ENCODE results near the gene HSPB9.
"Not testable (repeated sequence)": the region's sequence is repeated elsewhere in the genome, so short reads cannot be mapped to it uniquely, and the experiment has no call there.

Gene HSPB9

DNA sequence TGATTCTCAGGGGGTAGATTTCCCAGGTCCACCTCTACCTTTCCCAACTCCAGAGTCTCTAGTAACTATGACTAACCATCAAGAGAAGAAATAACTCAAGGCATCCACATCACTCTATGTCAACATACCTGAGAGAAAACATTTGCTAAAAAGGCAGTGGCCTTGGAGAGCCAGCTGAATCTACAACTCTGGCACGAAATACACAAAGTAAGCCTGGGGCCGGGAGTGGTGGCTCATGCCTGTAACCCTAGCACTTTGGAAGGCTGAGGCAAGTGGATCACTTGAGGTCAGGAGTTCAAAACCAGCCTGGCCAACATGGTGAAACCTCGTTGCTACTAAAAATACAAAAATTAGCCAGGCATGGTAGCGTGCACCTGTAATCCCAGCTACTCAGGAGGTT is 20.5 kb downstream of the HSPB9 start:
- not testable (repeated sequence) for DNase-seq (ENCODE audit: low read depth, low spot score)

DNA sequence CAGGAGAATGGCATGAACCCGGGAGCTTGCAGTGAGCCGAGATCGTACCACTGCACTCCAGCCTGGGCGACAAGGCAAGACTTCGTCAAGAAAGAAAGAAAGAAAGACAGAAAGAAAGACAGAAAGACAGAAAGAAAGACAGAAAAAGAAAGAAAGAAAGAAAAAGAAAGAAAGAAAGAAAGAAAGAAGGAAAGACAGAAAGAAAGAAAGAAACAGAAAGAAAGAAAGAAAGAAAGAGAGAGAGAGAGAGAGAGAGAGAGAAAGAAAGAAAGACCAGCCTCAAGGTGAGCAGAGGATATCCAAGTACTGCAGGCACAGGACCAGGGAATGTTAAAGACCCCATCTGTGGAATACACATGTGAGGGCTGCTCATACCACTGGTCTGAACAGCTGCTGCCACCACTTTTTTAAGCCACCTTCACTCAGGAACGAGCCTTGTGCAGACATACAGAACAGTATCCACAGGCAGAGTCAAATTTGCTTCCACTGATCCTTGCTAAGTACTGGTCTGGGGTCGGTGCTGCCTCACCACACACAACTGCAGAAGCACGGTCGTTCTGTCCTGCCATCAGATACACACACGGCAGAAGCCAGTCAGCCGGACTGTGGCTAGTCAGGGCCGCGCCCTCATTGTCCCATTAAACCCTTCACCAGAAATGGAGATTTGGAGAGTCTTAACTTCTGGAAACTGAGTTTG is 24.5 kb downstream of the HSPB9 start:
- DNase-seq (ENCODE audit: low read depth, low spot score), result no peak

DNA sequence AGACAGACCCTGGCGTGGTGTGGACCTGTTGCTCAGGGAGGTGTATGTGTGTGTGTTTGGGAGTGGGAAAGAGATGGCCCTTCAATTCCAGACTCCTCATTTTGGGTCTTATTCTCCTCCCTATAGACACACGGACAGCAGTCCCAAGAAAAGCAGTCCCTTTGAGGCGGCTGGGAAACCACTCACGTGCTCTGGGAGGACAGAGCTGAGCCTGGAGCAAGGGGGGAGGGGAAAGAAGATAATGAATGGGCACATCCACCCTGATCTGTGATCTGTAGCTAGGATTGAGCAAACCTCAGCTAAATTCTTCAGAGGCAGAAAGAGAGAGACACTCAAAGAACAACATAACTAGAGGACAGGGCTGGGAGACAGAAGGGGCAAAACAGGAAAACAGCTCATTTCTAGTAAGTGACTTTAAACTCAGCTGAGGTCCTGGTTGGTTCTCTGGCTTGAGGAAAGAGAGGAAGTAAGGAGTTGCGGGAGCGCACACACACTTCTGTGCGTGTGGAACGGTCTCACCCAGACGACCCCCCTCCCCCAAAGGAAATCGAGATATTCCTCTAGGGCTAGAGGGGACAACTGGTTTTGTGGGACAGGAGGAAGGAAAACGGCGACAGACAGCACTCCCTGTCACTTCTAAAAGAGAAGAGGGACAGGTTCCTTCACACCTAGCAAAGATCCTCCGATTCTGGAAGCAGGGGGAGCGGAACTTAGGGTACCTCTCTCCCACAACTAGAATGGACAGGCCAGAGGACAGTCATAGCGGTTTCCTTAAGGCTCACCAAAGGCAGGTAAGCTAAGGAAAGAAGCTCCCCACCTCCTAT is 31.5 kb downstream of the HSPB9 start:
- no peak for DNase-seq (ENCODE audit: low read depth, low spot score)

DNA sequence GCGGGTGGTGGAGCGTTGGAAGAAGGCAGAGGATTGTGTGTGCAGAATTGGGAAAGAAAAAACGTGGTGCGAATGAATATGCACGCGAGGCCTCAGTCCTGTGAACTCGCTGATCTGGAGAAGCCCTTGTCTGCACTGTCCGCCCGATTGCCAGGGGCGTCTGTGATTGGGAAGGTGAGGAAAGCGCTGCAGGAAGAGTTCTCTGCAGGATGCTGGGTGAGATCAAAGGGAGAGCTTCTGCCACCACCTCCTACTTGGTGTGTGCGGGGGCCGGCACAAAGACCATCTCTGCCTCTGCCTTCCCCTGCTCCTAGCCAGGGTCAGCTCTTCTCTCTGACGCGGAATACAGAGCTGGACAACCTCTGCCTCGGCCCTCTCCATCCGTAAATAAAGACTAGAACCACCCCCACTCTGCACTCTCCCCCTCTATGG is 33.0 kb downstream of the HSPB9 start:
- no peak for DNase-seq (ENCODE audit: low read depth, low spot score)

DNA sequence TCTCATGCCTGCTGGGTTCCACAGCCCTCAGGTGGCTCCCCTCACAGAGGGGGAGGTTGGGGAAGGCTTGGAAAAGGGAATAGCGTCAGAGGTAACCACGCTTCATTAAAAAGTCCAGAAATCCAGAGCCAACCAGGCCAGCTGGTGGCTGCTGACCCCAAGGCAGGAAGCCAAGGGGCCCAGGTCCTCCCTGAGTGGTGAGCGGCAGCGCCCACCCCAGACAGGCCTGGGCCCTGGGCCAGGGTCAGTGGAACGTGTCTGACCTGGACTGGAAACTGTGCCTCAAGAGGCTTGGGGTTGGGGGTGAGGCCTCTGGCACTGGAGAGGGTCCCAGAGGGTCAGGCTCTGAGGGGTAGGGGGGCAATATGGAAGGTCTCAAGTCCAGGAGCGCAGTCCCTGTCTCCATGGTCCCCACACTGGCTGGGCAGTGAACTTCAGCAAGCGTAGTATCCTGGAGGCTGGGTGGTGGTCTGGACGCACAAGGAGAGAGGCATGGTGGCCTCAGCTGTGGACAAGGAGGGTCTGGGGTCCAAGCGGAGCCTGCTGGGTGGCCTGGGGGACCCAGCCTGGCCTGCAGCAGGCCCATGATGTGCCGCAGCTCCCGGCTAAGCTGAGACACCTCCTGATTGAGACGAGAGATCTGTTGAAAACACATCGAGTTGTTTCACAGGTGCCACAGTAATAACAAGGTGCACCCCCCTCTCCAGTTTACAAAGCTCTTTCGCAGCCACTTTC is 37.4 kb downstream of the HSPB9 start:
- no peak for DNase-seq (ENCODE audit: low read depth, low spot score)

DNA sequence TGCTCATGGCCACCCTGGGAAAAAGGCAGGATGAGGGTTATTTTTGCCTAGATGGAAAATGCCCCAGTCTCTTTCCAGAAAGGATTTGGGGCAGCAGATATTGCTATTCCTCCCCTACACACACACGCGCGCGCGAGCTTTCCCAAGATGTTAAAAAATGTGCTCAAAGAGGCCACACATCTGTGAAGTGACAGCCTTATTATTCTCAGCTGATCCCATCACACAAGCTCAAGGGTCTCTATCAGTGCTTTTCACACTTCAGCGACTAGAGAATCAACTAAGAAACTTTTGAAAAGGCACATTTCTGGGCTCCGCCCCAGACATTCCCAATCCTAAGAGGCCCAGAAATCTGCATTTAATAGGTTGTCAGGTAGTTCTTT is 37.9 kb downstream of the HSPB9 start:
- no peak for DNase-seq (ENCODE audit: low read depth, low spot score)

DNA sequence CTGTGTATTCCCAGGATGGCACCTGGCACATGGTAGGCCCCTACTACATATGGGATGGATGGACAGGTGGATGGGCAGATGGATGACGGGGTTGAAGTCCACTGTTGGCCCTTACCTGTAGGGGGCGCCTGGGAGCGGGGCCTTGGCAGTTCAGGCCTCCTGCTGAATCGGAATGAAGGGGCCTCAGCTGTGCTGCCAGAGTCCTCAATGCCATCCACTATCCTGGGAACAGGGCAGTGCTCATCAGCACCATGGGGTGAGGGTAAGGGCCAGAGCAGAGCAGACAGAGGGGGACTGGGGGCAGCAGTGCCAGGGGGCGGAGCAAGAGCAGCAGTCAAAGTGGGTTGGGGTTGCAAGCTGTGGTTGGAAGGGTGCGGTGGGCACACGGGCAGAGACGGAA is 40.5 kb downstream of the HSPB9 start:
- DNase-seq (ENCODE audit: low read depth, low spot score), result no peak

DNA sequence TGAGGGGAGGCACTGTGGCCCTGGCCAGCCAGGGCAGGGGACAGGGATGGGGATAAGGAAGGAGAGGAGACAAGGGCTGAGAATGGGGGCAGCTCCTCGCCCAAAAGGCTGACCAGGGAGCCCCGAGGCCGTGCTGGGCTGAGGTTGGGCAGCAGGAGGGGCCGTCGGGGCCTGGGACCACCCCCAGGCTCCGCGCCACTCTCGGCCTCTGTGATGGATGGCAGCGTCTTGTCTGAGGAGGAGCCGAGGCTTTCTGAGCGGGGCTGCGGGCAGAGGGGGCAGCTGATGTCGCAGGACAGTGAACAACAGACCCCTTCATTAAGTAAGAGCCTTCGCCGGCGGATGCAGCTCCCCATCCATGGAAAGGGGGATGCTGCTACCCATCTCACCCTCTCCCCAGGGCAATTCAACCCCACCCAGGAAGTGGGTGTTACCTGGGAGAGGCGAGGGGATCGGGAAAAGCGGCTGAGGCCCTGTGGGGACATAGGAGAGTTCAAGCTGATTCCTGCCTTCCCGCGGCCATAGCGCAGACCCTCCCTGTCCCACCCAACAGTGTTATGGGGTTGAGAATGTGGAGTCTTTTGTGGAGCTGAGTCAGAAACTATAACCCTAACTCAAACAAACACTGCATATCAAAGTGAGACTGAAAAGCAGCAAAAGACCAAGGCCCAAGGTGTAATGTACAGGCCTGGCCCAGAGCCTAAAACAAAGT is 41.2 kb downstream of the HSPB9 start:
- DNase-seq (ENCODE audit: low read depth, low spot score), result no peak

DNA sequence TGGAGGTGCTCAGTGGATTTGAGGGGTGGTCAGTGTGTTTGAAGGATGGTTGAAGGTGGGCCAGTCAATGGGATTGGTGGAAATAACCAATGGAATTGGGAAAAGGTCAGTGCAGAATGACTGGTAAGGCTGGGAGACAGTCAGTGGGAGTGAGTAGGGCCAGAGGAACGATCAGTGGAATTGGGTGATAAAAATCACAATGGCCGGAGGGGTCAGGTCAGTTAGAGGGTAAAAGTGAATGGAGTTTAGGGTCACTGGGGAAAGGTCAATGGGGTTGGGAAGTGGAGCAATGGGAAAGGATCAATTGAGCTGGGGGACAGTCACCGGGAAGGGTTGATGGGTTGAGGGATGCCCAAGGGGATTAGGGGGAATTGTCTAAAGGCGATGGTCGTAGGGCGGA is 43.1 kb downstream of the HSPB9 start:
- DNase-seq (ENCODE audit: low read depth, low spot score), result no peak

DNA sequence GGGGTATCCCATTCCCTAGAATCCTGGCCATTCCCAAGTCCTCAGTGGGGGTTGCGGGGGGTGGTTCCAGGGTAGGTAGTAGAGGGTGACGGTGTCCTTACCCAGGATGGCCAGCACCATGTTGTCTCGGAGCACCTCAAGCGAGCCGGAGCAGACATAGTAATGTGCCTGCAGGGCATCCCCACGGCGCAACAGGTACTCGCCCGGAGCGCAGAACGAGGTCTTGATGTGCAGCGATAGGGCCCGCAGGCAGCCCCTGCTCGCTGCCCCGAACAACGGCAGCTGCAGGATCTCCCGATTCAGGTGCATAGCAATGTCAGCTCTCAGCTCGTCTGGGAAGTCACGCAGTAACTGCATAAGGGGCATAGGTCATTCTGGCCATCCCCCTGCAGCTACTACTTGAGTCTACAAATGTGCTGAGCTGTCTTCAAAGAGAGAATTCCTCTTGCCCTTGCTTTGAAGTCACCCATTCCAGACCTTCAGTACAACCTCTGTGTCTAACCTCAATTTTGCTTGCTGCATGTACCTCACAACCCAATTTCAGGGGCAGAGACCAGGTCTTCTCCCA is 43.7 kb downstream of the HSPB9 start:
- DNase-seq (ENCODE audit: low read depth, low spot score), result no peak

DNA sequence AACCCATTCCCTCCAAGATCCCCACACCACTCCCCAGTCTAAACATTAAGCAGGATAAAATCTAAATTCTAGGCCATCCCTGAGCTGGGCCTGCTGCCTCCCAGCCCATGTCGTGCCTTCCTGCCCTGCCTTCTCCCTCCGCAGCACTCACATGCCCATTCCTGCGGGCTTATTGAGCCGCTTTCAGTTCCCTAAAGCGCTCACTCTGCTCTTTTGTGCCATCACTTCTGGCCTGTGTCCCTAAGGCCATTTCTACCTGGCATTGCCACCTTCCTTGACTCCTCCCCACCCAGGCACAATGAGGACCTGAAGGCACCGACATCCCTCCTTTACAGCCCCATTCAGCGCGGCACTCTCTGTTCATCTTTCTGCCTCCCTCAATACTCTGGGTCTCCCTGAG is 45.2 kb downstream of the HSPB9 start:
- no peak for DNase-seq (ENCODE audit: low read depth, low spot score)

DNA sequence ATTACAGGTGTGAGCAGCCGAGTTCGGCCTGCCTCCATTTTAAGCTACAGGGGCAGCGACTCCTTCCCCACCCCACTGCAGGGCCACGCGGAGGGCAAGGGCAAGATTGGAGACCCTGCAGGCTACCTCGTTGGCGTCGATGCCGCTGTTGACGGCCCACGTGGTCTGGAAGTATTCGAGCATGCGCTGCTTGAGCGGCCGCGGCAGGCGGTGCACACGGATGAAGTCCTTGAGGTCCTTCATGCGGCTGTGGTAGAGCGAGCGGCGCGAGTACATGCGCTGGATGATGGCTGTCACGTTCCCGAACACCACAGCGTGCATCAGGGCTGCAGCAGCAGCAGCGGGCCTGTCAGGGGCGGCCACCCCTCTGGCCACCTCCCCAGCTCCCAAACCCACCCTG is 46.7 kb downstream of the HSPB9 start:
- DNase-seq (ENCODE audit: low read depth, low spot score), result no peak

DNA sequence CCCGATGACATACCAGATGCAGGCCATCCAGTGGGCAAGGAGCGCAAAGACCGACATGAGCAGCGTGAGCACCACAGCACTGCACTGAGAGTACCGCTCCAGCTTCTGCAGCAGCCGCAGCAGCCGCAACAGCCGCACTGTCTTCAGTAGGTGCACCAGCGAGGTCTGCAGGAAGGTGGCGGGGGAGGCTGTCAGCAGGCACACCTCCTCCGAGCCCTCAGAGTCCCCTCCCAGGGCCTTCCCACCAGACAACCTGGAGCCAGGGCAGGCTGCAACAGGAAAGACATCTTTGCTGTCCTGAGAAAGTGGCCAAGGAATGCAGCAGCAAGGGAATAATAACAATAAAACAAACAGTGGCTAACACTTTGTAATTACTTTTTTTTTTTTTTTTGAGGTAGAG is 49.2 kb downstream of the HSPB9 start:
- DNase-seq (ENCODE audit: low read depth, low spot score), result no peak

Measured in iPS DF 19.7 (cell line).